DMS79 treated with DMSO at 0.1 percent for 48 hours (cell line): ENCODE results near the gene ZFP28.

Experiments
- DNase-seq: peaks from one replicate; lab custom pipeline; 2025; lab: John Stamatoyannopoulos, UW

The ZFP28 gene

DNA sequence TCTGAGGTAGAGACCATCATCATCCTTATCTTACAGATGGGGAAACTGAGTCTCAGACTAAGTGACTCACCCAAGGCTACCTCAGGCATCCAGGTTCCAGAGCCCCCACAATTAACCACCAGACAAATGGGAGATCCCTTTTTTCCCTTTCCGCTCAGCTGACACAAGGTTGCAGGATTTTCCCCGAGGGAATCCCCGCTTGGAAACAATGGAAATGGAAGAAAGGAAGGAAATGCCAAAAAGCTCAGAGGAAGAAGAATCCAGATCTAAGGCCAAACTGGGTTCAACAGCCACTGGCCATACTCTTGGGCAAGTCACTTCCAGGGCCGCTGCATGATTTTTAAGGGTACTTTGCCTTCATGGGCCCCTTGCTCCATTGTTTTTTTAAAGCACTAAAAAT, 57.9 kb downstream of the ZFP28 start:
- no peak for DNase-seq

DNA sequence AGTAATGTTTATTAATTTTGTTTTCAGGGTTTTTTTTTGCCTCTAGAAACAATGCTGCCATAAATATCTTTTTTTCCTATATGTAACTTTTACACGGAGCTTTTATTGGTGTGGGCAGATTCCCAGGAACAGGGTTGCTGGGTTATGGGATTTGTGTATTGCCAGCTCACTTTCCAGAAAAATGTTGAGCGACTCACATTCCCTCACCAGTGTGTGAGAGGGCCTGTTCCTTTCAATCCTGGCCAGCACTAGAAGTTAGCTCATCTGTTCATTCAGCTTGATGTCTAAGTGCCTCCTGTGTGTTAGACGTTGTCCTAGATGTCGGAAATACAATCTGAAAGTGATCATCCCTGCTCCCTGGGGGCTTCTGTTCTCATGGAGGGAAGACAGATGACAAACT, 58.9 kb downstream of the ZFP28 start:
- no peak for DNase-seq

DNA sequence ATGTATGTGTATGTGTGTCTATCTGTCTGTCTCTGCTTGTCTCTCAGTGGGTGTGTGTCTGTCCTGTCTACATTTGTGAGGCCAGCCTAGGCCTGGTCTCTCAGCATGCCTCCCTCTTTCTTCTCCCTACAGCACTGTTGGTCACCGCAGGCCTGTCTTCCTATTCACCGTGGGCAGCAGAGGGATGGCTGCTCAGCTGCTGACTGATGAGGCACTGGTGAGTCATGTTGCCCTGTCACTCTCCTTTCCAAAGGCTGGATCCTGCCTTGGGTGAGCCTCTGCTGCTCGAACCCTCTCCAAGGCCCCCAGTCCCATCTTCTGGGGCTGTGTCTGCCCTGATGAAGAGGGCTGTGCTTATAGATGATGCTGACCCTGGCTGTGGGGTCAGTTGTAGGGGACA, 62.6 kb downstream of the ZFP28 start:
- no peak for DNase-seq

DNA sequence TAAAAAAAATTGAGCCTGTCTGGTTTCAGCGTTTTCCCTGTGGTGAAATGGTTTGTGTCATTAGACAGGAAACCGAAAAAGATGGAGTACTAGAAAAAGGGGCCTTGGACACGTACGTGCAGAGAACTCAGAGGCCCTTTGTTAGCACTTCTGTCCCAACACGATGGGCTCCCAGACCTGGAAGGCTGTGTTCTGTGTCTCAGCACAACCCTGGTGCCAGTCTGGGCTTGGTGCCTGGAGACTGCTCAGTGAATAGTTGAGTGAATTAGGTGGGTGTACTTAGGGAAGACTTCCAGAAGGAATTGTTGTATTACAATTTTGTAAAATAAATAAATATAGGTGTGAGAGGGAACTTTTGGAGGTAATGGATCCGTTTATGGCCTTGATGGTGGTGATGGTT, 65.1 kb downstream of the ZFP28 start:
- DNase-seq = no peak
